Ishikawa (cell line): ENCODE measurements around the gene GAREM1.

Experiments
- CEBPB ChIP-seq: IDR thresholded peaks from 2 replicates; pipeline ENCODE4 v1.6.1; 2012
- CREB1 ChIP-seq: IDR thresholded peaks from 2 replicates; pipeline ENCODE4 v1.6.1; 2012; ENCODE audit warnings: low read depth
- EGR1 ChIP-seq: IDR thresholded peaks from 2 replicates; pipeline ENCODE4 v1.6.1; 2012
- EP300 ChIP-seq: IDR thresholded peaks from 2 replicates; pipeline ENCODE4 v1.6.1; 2012; ENCODE audit warnings: borderline replicate concordance
- FOXM1 ChIP-seq: IDR thresholded peaks from 2 replicates; pipeline ENCODE4 v1.6.1; 2012; ENCODE audit warnings: low read depth, borderline replicate concordance
- MAX ChIP-seq: IDR thresholded peaks from 2 replicates; pipeline ENCODE4 v1.6.1; 2012
- NFIC ChIP-seq: IDR thresholded peaks from 2 replicates; pipeline ENCODE4 v1.6.1; 2012
- RAD21 ChIP-seq: IDR thresholded peaks from 2 replicates; pipeline ENCODE4 v1.6.1; 2012; ENCODE audit warnings: low read depth
- REST ChIP-seq: IDR thresholded peaks from 2 replicates; pipeline ENCODE4 v1.6.1; 2012; ENCODE audit warnings: low read depth, mild to moderate bottlenecking
- TAF1 ChIP-seq: IDR thresholded peaks from 2 replicates; pipeline ENCODE4 v1.6.1; 2012; ENCODE audit warnings: low read depth, mild to moderate bottlenecking
- TCF12 ChIP-seq: IDR thresholded peaks from 2 replicates; pipeline ENCODE4 v1.6.1; 2012; ENCODE audit warnings: low read depth
- TEAD4 ChIP-seq: IDR thresholded peaks from 2 replicates; pipeline ENCODE4 v1.6.1; 2012
- YY1 ChIP-seq: IDR thresholded peaks from 2 replicates; pipeline ENCODE4 v1.6.1; 2012; ENCODE audit warnings: low read depth
- ZBTB7A ChIP-seq: IDR thresholded peaks from 2 replicates; pipeline ENCODE4 v1.6.1; 2012; ENCODE audit warnings: low read depth
- TF ChIP-seq, protein P1 (sequence below): IDR thresholded peaks from 2 replicates; pipeline ENCODE4 v1.6.1; 2012

GAREM1 gene

GRCh38 chr18:32290810-32291209, 179.9 kb downstream of the GAREM1 start:
- TF ChIP-seq REST (no peak), EP300 (no peak), CREB1 (no peak), EGR1 (no peak), RAD21 (no peak), CEBPB (no peak), TAF1 (no peak), FOXM1 (no peak), ZBTB7A (no peak), NFIC (no peak)
- TF ChIP-seq, protein P1, sequence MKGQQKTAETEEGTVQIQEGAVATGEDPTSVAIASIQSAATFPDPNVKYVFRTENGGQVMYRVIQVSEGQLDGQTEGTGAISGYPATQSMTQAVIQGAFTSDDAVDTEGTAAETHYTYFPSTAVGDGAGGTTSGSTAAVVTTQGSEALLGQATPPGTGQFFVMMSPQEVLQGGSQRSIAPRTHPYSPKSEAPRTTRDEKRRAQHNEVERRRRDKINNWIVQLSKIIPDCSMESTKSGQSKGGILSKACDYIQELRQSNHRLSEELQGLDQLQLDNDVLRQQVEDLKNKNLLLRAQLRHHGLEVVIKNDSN = no peak

- TF ChIP-seq ZBTB7A = no peak
- TF ChIP-seq EP300 = no peak
- TF ChIP-seq, protein P1 = no peak
- TF ChIP-seq RAD21 = peak; percentile 74
- no peak for TF ChIP-seq NFIC
- no peak for TF ChIP-seq CEBPB
- TF ChIP-seq TCF12 = no peak
- TF ChIP-seq REST = no peak
These were observed 181.1 kb downstream of the GAREM1 start for GRCh38 chr18:32289483-32290075.

DNA sequence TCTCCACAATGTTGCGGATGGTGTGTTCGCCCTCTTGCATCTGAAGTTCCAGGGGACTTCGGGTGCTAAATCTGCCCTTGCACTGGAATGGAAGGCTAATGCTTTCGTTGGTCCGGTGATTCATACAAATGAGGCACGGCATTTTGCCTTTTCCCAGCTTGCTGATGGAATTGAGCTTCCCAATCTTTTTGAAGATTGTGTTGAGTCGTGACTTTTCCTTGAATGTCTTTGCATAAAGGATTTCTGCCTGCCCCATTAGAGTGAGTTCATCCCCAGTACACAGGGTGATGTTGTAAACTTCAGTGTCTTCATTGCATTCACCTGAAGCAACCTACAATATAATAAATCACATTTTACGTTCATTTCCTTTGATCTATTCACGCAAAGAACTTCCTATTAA, 182.8 kb downstream of the GAREM1 start:
- no peak for TF ChIP-seq TAF1
- TF ChIP-seq TEAD4 = no peak
- TF ChIP-seq NFIC = no peak
- no peak for TF ChIP-seq REST
- TF ChIP-seq YY1 = no peak
- TF ChIP-seq CREB1 = no peak
- no peak for TF ChIP-seq ZBTB7A
- TF ChIP-seq EP300 = no peak
- TF ChIP-seq MAX = no peak
- TF ChIP-seq EGR1 = no peak
- TF ChIP-seq, protein P1 = no peak
- TF ChIP-seq RAD21 = no peak
- no peak for TF ChIP-seq TCF12
- no peak for TF ChIP-seq CEBPB

DNA sequence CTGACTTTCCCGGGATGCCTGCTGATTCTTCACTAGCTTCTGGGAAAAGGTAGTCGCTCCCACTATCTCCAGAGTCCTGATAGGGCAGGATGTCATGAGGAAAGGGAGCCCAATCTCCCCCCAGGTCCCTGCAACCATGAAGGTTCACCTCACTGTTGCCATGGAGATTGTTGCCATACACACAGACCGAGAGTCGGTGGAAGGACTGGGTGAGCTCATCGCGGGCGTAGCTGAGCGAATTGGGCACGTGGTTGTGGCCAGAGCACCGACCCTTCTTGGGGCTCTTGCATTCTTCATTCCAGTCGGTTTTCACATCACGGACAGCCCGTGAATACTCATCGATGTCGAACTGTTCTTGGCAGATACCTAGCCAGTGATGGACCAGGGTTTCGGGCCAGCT, 183.4 kb downstream of the GAREM1 start:
- TF ChIP-seq TAF1 (no peak), RAD21 (no peak), TEAD4 (no peak), MAX (no peak), FOXM1 (no peak), EGR1 (no peak), REST (no peak), TCF12 (no peak), CEBPB (no peak)
- TF ChIP-seq, protein P1 = no peak
